Measurements from ENCODE around the gene HS1BP3.

DNA sequence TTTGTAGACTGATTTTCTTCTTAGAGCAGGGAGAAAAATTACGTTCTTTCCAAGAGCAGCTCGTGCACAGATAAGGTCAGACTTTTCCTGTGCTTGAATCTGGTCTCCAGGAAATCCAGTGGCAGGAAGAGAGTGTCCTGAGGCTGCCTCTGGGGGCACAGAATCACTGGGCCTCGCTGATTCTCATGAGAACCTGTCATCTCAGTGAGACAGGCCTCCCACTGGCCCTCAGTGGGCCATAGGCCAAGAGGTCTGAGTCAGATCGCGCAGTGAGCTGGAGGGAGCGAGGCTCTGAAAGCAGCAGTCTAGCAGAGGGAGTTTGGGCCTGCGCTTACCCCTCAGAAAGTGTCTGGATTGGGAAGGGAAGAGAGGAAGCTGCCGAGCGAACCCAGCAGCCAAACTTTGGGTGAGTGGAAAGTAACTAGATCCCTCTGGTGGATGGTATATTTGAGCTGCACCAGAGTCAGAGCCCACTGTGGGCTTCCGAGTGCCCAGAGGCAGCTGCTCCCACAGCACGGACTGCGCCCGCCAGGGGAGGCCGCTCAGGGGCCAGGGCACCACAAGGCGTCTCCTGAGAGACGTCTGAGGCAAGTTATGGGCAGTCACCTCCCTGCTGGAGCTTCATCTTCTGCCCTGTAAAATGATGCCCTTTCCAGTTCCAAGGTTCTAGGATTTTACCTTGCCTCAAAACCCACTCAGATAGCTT is 24.2 kb upstream of the HS1BP3 start:
- TF ChIP-seq, protein P1, sequence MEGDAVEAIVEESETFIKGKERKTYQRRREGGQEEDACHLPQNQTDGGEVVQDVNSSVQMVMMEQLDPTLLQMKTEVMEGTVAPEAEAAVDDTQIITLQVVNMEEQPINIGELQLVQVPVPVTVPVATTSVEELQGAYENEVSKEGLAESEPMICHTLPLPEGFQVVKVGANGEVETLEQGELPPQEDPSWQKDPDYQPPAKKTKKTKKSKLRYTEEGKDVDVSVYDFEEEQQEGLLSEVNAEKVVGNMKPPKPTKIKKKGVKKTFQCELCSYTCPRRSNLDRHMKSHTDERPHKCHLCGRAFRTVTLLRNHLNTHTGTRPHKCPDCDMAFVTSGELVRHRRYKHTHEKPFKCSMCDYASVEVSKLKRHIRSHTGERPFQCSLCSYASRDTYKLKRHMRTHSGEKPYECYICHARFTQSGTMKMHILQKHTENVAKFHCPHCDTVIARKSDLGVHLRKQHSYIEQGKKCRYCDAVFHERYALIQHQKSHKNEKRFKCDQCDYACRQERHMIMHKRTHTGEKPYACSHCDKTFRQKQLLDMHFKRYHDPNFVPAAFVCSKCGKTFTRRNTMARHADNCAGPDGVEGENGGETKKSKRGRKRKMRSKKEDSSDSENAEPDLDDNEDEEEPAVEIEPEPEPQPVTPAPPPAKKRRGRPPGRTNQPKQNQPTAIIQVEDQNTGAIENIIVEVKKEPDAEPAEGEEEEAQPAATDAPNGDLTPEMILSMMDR (conservative IDR thresholded peaks at IDR 0.05) = no peak
- TF ChIP-seq EZH2 (IDR thresholded peaks at IDR 0.05; ENCODE audit: low read depth) = no peak

Measured in PC-9 (cell line).